Heart left ventricle (tissue), 16 donors: ENCODE measurements around the gene NFAT5. TPM values are rescaled to one million over a fixed set of nuclear protein-coding genes. Genes with fewer than 3 reads are reported as not detected.
"Not testable (repeated sequence)": the region's sequence is repeated elsewhere in the genome, so short reads cannot be mapped to it uniquely, and the experiment has no call there.

Source experiments
- ATAC-seq, 4 donors: fragments of 200-7000 bp; cut with Tn5 transposase; one replicate each; pipeline ENCODE4 v1.9.1; 2020 to 2022; ENCODE audit warnings: moderate library complexity in 4 of 4, mild to moderate bottlenecking in 3 of 4, moderate number of reproducible peaks in 1 of 4
- DNase-seq, 5 donors: peaks; one replicate each; pipeline ENCODE4 v3.0.0-alpha.2; 2020
- H3K27ac ChIP-seq, 12 donors: fragments of 200-600 bp; sonication (generic) in 4 of 12; one replicate each; pipeline versions ENCODE4 v1.5.0 to v1.8.0; 2016 to 2022; ENCODE audit warnings: mild to moderate bottlenecking in 2 of 12
- H3K27me3 ChIP-seq, 9 donors: fragments of 200-600 bp; sonication (generic) in 2 of 9; one replicate each; pipeline versions ENCODE4 v1.5.1 to v1.8.0; 2016 to 2022; ENCODE audit warnings: mild to moderate bottlenecking in 3 of 9
- H3K36me3 ChIP-seq, 9 donors: fragments of 200-600 bp; sonication (generic) in 2 of 9; one replicate each; pipeline versions ENCODE4 v1.5.0 to v1.8.0; 2018 to 2022; ENCODE audit warnings: mild to moderate bottlenecking in 2 of 9
- H3K4me1 ChIP-seq, 12 donors: fragments of 200-600 bp; sonication (generic) in 4 of 12; one replicate each; pipeline versions ENCODE4 v1.5.0 to v1.8.0; 2016 to 2022; ENCODE audit warnings: mild to moderate bottlenecking in 3 of 12
- H3K4me3 ChIP-seq, 12 donors: fragments of 200-600 bp; sonication (generic) in 4 of 12; one replicate each; pipeline versions ENCODE4 v1.5.0 to v1.8.0; 2017 to 2022; ENCODE audit warnings: mild to moderate bottlenecking in 9 of 12, moderate library complexity in 4 of 12
- H3K9me3 ChIP-seq, 12 donors: fragments of 200-600 bp; sonication (generic) in 4 of 12; one replicate each; pipeline versions ENCODE4 v1.5.0 to v1.8.0; 2016 to 2022; ENCODE audit warnings: mild to moderate bottlenecking in 1 of 12
- POLR2A ChIP-seq, 2 donors: fragments of 450-650 bp; IDR thresholded peaks; one replicate each; pipeline ENCODE4 v1.6.1; 2017; ENCODE audit warnings: antibody characterized with exemption in 2 of 2, mild to moderate bottlenecking in 2 of 2, moderate library complexity in 2 of 2
- WGBS, 4 donors: extraction: QIAGEN DNeasy Blood & Tissue Kit in 2 of 4; methylation state at CpG; one replicate each; pipeline versions ENCODE4 v1.1.5 to v1.1.7; 2013 to 2018; 5-methylcytosine and 5-hydroxymethylcytosine counted together
- intact Hi-C, 10 donors: fragments of 100-400 bp; cut with DNase I; formaldehyde crosslinking; loops; one replicate each; pipeline versions ENCODE4 v1.11.1 to v1.14.2; 2022
- long read RNA-seq, 3 donors: library from polyadenylated mRNA; unstranded; transcript quantifications; one replicate each; pipeline ENCODE4 v2.0.0, GENCODE V29; 2020 to 2021
- polyA plus RNA-seq, 2 donors: library from polyadenylated mRNA; stranded (reverse); fragments of 200-250 nt; gene quantifications; one replicate each; pipeline ENCODE4 v1.2.3, GENCODE V29; 2013
- total RNA-seq, 9 donors: library from RNA; depleted of rRNA in 2 of 9; stranded (reverse); fragments of >200 nt in 2 of 9; fragmentation: NEBNext Ultra II Directional in 3 of 9; extraction: Animal tissue kit (Norgen Biotek cat#: 25700) in 3 of 9; gene quantifications; one replicate each; pipeline versions ENCODE4 v1.1.0 to v1.2.4, GENCODE V29; 2016 to 2023
- TF ChIP-seq, protein P1 (sequence below), 12 donors: fragments of 200-600 bp; sonication (generic) in 4 of 12; IDR thresholded peaks; one replicate each; pipeline versions ENCODE4 v1.5.0 to v1.8.0; 2018 to 2022; ENCODE audit warnings: antibody characterized with exemption in 12 of 12, mild to moderate bottlenecking in 5 of 12
- donor health status: ischemic (EF 13 %, LVEDD 7.1; RV severe dilation, severe dysfunction).
- donor health status: healthy with polysubstance abuse.
- donor health status: DM: no; HTN: yes; CAD: no.
- donor health status: DM: no; HTN: no; CAD: no.
- donor health status: ischemic (EF 25% LVEDD 6.9; RV normal size, moderate dysfunction).
- donor health status: ischemic (EF 25% LVEDD 5.7; RV mildly dilated, moderate dysfunction).
- donor health status: healthy.
- donor health status: DM: yes; HTN: yes; CAD: no.
- donor health status: ischemic (EF 35%, LVEDD 5.7; RV mildly dilated, moderate dysfunction).
- donor health status: nonischemic (EF 11% LVEDD 7.7; RV severe dilation, severe dysfunction).
- donor health status: DM: yes; HTN: yes; CAD: no.
- donor health status: PGD.
- donor health status: ischemic (EF 29% LVEDD 5.4; RV normal size, mild dysfunction).
- donor health status: nonischemic (EF 23%, LVEDD 6.1; RV moderate dilation, normal function).

Gene NFAT5, protein sequence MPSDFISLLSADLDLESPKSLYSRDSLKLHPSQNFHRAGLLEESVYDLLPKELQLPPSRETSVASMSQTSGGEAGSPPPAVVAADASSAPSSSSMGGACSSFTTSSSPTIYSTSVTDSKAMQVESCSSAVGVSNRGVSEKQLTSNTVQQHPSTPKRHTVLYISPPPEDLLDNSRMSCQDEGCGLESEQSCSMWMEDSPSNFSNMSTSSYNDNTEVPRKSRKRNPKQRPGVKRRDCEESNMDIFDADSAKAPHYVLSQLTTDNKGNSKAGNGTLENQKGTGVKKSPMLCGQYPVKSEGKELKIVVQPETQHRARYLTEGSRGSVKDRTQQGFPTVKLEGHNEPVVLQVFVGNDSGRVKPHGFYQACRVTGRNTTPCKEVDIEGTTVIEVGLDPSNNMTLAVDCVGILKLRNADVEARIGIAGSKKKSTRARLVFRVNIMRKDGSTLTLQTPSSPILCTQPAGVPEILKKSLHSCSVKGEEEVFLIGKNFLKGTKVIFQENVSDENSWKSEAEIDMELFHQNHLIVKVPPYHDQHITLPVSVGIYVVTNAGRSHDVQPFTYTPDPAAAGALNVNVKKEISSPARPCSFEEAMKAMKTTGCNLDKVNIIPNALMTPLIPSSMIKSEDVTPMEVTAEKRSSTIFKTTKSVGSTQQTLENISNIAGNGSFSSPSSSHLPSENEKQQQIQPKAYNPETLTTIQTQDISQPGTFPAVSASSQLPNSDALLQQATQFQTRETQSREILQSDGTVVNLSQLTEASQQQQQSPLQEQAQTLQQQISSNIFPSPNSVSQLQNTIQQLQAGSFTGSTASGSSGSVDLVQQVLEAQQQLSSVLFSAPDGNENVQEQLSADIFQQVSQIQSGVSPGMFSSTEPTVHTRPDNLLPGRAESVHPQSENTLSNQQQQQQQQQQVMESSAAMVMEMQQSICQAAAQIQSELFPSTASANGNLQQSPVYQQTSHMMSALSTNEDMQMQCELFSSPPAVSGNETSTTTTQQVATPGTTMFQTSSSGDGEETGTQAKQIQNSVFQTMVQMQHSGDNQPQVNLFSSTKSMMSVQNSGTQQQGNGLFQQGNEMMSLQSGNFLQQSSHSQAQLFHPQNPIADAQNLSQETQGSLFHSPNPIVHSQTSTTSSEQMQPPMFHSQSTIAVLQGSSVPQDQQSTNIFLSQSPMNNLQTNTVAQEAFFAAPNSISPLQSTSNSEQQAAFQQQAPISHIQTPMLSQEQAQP (N-terminal part only)
- total RNA-seq = 10 to 100 TPM; 13.6 to 30.5 (median 23.9) TPM
- polyA plus RNA-seq = 1 to 10 TPM; 4.9 to 5.8 TPM
- long read RNA-seq, donor 1, partial matches to known transcripts = 1 of 5 reads
- long read RNA-seq, donor 1, other reads (novel, unspliced or antisense) = 4 of 5 reads
- long read RNA-seq, donor 2, partial matches to known transcripts = 3 of 6 reads
- long read RNA-seq, donor 2, other reads (novel, unspliced or antisense) = 3 of 6 reads
- long read RNA-seq, donor 3, full-length matches to known transcripts = 1 of 4 reads
- long read RNA-seq, donor 3, partial matches to known transcripts = 0 of 4 reads
- long read RNA-seq, donor 3, other reads (novel, unspliced or antisense) = 3 of 4 reads

DNA sequence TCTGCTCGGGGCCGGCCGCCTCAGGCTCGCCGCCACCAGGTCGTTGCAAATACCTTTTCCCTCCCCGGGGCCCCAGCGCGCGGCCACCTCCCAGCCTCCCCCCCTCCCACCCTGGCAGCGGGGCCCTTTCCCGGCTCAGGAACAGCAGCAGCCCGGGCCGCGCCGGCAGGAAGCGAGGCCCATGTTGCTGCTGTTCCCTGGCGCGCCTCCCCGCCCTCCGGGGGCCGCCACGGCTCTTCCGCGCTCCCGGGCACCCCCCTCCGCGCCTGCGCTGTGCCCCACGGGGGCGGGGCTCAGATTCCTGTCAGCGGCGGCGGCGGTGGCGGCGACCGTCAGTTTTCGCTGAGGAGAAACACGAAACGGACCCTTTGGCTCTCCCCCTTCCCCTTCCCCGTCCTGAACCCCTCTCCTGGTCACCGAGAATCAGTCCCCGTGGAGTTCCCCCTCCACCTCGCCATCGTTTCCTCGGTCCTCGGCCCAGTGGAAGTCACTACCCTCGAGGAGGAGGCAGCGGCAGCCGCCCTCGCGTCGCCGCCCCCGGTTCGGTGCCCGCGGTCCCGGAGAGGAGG, at the start of gene NFAT5:
Gene NFAT5, plus strand, starts transcription at position 296 of the 569 bp plus-strand sequence. CDS start 336 bp downstream, outside the sequence.
- H3K9me3 ChIP-seq = no peaks in the 10 kb centered on the region
- 0 to 1% (median 0%) methylated on average over 5 to 60 of the region's 60 CpGs for WGBS, 4 donors
- no peaks in the 10 kb centered on the region for H3K27me3 ChIP-seq
- intact Hi-C loops = loop anchor here (1.0 to 10.0 kb wide), 15 partner anchors 52 to 299 kb away; partner anchors contain the start of genes CYB5B (in 7 of the 10) and NOB1 (in 1 of the 10)
- peak in 1 of 2 donors; percentile 83 for TF ChIP-seq POLR2A (IDR thresholded peaks at IDR 0.05)
- TF ChIP-seq, protein P1, sequence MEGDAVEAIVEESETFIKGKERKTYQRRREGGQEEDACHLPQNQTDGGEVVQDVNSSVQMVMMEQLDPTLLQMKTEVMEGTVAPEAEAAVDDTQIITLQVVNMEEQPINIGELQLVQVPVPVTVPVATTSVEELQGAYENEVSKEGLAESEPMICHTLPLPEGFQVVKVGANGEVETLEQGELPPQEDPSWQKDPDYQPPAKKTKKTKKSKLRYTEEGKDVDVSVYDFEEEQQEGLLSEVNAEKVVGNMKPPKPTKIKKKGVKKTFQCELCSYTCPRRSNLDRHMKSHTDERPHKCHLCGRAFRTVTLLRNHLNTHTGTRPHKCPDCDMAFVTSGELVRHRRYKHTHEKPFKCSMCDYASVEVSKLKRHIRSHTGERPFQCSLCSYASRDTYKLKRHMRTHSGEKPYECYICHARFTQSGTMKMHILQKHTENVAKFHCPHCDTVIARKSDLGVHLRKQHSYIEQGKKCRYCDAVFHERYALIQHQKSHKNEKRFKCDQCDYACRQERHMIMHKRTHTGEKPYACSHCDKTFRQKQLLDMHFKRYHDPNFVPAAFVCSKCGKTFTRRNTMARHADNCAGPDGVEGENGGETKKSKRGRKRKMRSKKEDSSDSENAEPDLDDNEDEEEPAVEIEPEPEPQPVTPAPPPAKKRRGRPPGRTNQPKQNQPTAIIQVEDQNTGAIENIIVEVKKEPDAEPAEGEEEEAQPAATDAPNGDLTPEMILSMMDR (IDR thresholded peaks at IDR 0.05) = peak in 5 of 12 donors; percentile 17 to 33 (median 25)
- peak within 1 kb of the TSS; percentile 66 to 98 (median 94) for H3K4me3 ChIP-seq
- H3K27ac ChIP-seq = peak within 1 kb of the TSS; percentile 88 to 100 (median 98)
- peak; percentile 90 to 95 (median 90) for DNase-seq
- H3K36me3 ChIP-seq = peaks cover 0 to 14% (median 7%) of the 10 kb centered on the region in 9 donors
- ATAC-seq = peak; percentile 84 to 94 (median 90)
- H3K4me1 ChIP-seq = peaks cover 0 to 55% (median 27%) of the 10 kb centered on the region in 12 donors

DNA sequence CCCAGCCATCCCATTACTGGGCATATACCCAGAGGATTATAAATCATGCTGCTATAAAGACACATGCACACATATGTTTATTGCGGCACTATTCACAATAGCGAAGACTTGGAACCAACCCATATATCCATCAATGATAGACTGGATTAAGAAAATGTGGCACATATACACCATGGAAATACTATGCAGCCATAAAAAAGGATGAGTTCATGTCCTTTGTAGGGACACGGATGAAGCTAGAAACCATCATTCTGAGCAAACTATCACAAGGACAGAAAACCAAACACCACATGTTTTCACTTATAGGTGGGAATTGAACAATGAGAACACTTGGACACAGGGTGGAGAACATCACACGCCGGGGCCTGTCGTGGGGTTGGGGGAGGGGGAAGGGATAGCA, 47.9 kb upstream of the NFAT5 start:
- H3K4me3 ChIP-seq, H3K36me3 ChIP-seq, H3K27ac ChIP-seq, H3K27me3 ChIP-seq, H3K9me3 ChIP-seq, ATAC-seq, DNase-seq, intact Hi-C loops: not testable (repeated sequence)
- H3K4me1 ChIP-seq = peaks cover 0 to 16% (median 0%) of the 10 kb centered on the region in 12 donors
- 94 to 98% (median 96%) methylated on average over 6 of the region's 6 CpGs for WGBS, 4 donors

DNA sequence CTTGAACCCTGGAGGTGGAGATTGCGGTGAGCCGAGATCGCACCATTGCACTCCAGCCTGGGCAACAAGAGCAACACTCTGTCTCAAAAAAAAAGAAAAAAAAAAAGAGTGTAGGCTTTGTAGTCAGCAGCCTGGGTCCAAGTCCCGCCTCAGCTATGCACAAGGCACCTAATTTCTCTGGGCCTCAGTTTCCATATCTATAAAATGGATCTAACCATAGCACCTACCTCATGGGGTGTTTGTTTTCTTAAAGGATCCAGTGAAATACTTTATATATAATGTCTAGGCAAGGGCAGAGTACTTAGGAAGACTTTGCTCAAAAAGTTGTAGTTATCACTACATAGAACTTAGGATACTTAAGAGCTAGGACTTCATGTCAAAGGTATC, 45.4 kb upstream of the NFAT5 start:
- intact Hi-C loops = loop anchor here in 1 of 10 donors (10.0 kb wide), 1 partner anchor 1276 kb away; the partner anchor contains the start of gene PLA2G15
- 94 to 98% (median 97%) methylated on average over 4 of the region's 4 CpGs for WGBS, 4 donors
- DNase-seq (no peak), ATAC-seq (no peak)
- no peak overlapping the region for H3K27ac ChIP-seq
- no peak overlapping the region for H3K4me3 ChIP-seq
- H3K36me3 ChIP-seq = no peaks in the 10 kb centered on the region
- TF ChIP-seq POLR2A (IDR thresholded peaks at IDR 0.05) = no peak
- TF ChIP-seq, protein P1 (IDR thresholded peaks at IDR 0.05) = no peak
- H3K27me3 ChIP-seq = no peaks in the 10 kb centered on the region
- no peaks in the 10 kb centered on the region for H3K4me1 ChIP-seq
- H3K9me3 ChIP-seq = peaks cover 0 to 4% (median 0%) of the 10 kb centered on the region in 12 donors
